ENCODE measurements around the gene BACH1. TPM values are rescaled to one million over a fixed set of nuclear protein-coding genes. Genes with fewer than 3 reads are reported as not detected.

The BACH1 gene
- total RNA-seq, 1 experiment from 2014 or later, result 20.0 TPM

- ChIA-PET CTCF (no interaction called here), POLR2A (no interaction called here)
- TF ChIP-seq SIN3A (IDR thresholded peaks at IDR 0.05; ENCODE audit: borderline replicate concordance, insufficient read depth, low read depth, low read length) (no peak), REST (IDR thresholded peaks at IDR 0.05; ENCODE audit: insufficient read depth in 1 of 2, low read depth in 2 of 2, low read length in 1 of 2) (no peak), TCF7L2 (IDR thresholded peaks at IDR 0.05; ENCODE audit: low read depth, low read length) (0 out of 2 replicates have a peak, but pooled peaks have one; percentile 39), POLR2AphosphoS5 (IDR thresholded peaks at IDR 0.05; ENCODE audit: low read depth, low read length) (no peak)
- TF ChIP-seq, protein P1, sequence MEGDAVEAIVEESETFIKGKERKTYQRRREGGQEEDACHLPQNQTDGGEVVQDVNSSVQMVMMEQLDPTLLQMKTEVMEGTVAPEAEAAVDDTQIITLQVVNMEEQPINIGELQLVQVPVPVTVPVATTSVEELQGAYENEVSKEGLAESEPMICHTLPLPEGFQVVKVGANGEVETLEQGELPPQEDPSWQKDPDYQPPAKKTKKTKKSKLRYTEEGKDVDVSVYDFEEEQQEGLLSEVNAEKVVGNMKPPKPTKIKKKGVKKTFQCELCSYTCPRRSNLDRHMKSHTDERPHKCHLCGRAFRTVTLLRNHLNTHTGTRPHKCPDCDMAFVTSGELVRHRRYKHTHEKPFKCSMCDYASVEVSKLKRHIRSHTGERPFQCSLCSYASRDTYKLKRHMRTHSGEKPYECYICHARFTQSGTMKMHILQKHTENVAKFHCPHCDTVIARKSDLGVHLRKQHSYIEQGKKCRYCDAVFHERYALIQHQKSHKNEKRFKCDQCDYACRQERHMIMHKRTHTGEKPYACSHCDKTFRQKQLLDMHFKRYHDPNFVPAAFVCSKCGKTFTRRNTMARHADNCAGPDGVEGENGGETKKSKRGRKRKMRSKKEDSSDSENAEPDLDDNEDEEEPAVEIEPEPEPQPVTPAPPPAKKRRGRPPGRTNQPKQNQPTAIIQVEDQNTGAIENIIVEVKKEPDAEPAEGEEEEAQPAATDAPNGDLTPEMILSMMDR (IDR thresholded peaks at IDR 0.05), result peak; percentile 46; the same call in 1 of the 2 replicates
- no peak overlapping the region for H3K4me3 ChIP-seq (ENCODE audit: low read depth in 2 of 2, low read length in 2 of 2)
- no peak overlapping the region for H3K27ac ChIP-seq (ENCODE audit: low read length)
- H3K27me3 ChIP-seq (ENCODE audit: control insufficient read depth, insufficient read depth, low read length), result no peaks in the 10 kb centered on the region
- no peak for ATAC-seq
- no peaks in the 10 kb centered on the region for H3K4me1 ChIP-seq (ENCODE audit: control insufficient read depth, insufficient read depth, low read length)
- no TSS peak for BruUV-seq (replicated peaks)
- intact Hi-C loops (cut with micrococcal nuclease; ENCODE audit: unreplicated experiment), result no loop called here
- no peaks in the 10 kb centered on the region for H3K9me3 ChIP-seq (ENCODE audit: control insufficient read depth, insufficient read depth, low read depth, low read length)
- in situ Hi-C loops (cut with HindIII; ENCODE audit: low pct_unique_long_range_greater_than_20kb, low sequenced_read_pairs), result no loop called here
- no peaks in the 10 kb centered on the region for H3K36me3 ChIP-seq (ENCODE audit: control insufficient read depth, insufficient read depth, low read length)
- DNase-seq (ENCODE audit: low read depth, low spot score), result no peak
These were observed 62.4 kb downstream of the BACH1 start for GRCh38 chr21:29360799-29361765.

DNA sequence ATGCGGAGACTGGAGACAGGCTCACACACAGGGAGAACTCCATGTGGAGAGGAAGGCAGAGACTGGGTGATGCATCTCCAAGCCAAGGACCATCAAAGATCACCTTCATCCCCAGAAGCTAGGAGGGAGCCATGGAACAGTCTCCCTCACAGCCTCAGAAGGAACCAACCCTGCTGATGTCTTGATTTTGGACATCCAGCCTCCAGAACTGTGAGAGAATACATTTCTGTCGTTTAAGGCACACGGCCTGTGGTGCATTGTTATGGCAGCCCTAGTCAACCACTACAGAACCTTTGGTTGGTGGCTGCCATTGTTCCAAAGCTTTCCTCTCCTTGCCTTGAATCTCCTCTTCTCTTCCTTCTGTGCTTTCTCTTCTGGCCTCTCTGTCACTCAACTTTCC, 64.0 kb downstream of the BACH1 start:
- no peak for DNase-seq (ENCODE audit: low read depth, low spot score)
- ChIA-PET POLR2A (interaction anchor here (0.6 kb wide), 1 partner anchor 221 kb away, joined by 4 read pairs; no protein-coding TSS in a partner anchor), CTCF (no interaction called here)
- TF ChIP-seq POLR2AphosphoS5 (IDR thresholded peaks at IDR 0.05; ENCODE audit: low read depth, low read length) (no peak), REST (IDR thresholded peaks at IDR 0.05; ENCODE audit: insufficient read depth in 1 of 2, low read depth in 2 of 2, low read length in 1 of 2) (no peak), TCF7L2 (IDR thresholded peaks at IDR 0.05; ENCODE audit: low read depth, low read length) (no peak), SIN3A (IDR thresholded peaks at IDR 0.05; ENCODE audit: borderline replicate concordance, insufficient read depth, low read depth, low read length) (no peak)
- TF ChIP-seq, protein P1 (IDR thresholded peaks at IDR 0.05), result no peak
- H3K27ac ChIP-seq (ENCODE audit: low read length), result no peak overlapping the region
- no peak for ATAC-seq
- intact Hi-C loops (cut with micrococcal nuclease; ENCODE audit: unreplicated experiment), result no loop called here
- H3K27me3 ChIP-seq (ENCODE audit: control insufficient read depth, insufficient read depth, low read length), result no peaks in the 10 kb centered on the region
- BruUV-seq (replicated peaks), result no TSS peak
- no peak overlapping the region for H3K4me3 ChIP-seq (ENCODE audit: low read depth in 2 of 2, low read length in 2 of 2)
- in situ Hi-C loops (cut with HindIII; ENCODE audit: low pct_unique_long_range_greater_than_20kb, low sequenced_read_pairs), result no loop called here
- no peaks in the 10 kb centered on the region for H3K9me3 ChIP-seq (ENCODE audit: control insufficient read depth, insufficient read depth, low read depth, low read length)
- no peaks in the 10 kb centered on the region for H3K4me1 ChIP-seq (ENCODE audit: control insufficient read depth, insufficient read depth, low read length)
- no peaks in the 10 kb centered on the region for H3K36me3 ChIP-seq (ENCODE audit: control insufficient read depth, insufficient read depth, low read length)
